ENCODE data around the gene MXD4. TPM values are rescaled to one million over a fixed set of nuclear protein-coding genes. Genes with fewer than 3 reads are reported as not detected.
A peak's percentile ranks its signal among the peaks of the same experiment; 100 is the strongest.

MXD4 gene
- total and polyA plus RNA-seq, 9 of the 15 experiments (the other 6 are each of a cell fraction or from before 2014, with no cell fraction given): 0.06 to 13.5 (median 5.9) TPM

DNA sequence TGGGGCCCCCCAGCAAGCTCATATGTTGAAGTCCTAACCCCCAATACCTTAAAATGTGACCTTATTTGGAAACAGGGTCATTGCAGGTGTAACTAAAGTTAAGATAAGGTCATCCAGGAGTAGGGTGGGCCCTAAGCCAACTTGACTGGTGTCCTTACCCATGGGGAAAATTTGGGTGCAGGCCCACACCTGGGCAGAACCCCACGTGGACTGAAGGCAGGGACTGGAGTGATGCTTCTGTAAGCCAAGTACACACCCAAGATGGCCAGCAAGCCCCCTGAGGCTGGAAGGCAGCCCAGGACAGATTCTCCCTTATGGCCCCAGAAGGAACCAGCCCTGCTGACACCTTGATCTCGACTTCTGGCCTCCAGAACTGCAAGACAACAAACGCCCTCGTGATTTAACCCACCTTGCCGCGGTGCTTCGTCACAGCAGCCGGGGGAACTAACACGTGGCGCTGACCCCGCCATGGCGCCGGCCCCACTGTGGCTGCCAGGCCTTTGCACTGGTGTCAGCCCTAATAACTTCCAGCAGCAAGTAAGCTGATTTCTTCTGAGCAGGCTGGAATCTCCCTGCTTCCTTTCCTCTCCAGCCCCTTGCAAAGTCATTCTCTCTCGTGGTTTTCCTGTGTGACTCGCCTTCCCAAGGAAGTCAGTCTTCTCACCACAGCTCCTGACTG, 23.2 kb upstream of the MXD4 start:
- no peak for ATAC-seq
- Histone ChIP-seq H3K4me1 (replicated peaks in 1 of 2; ENCODE audit: control insufficient read depth in 2 of 2, insufficient read depth in 2 of 2, low read length in 2 of 2) (peaks cover 0 to 28% of the 10 kb centered on the region in 2 experiments; a peak in 2 of 5 replicates), H3K4me2 (ENCODE audit: insufficient read depth, low read length) (no peak overlapping the region), H3K9me1 (ENCODE audit: control insufficient read depth, insufficient read depth, low read length) (peaks cover 2% of the 10 kb centered on the region), H4K20me1 (replicated peaks; ENCODE audit: control insufficient read depth, insufficient read depth, low read length) (no peaks in the 10 kb centered on the region), H3K79me2 (ENCODE audit: control insufficient read depth, insufficient read depth, low read length) (no peaks in the 10 kb centered on the region), H3K4me3 (no peak overlapping the region), H3K9ac (ENCODE audit: insufficient read depth in 1 of 2, low read depth in 2 of 2, low read length in 2 of 2) (no peak overlapping the region), H3K27me3 (ENCODE audit: control insufficient read depth in 2 of 2, insufficient read depth in 2 of 2, low read length in 2 of 2) (no peaks in the 10 kb centered on the region), H3K9me3 (replicated peaks; ENCODE audit: control insufficient read depth, insufficient read depth, low read depth, low read length) (no peaks in the 10 kb centered on the region), H3K27ac (ENCODE audit: extremely low read depth, low read depth, low read length) (no peak overlapping the region), H2AFZ (ENCODE audit: low read depth, low read length) (no peak overlapping the region), H3K36me3 (ENCODE audit: control insufficient read depth, insufficient read depth, low read length) (no peaks in the 10 kb centered on the region)
- in situ Hi-C loops (cut with MboI) (no loop called here), intact Hi-C loops (cut with micrococcal nuclease) (no loop called here)
- WGBS (ENCODE audit: insufficient coverage, low coverage, missing lambda C conversion rate): 33% methylated on average over 6 of the region's 15 CpGs
- TF ChIP-seq, protein P1, sequence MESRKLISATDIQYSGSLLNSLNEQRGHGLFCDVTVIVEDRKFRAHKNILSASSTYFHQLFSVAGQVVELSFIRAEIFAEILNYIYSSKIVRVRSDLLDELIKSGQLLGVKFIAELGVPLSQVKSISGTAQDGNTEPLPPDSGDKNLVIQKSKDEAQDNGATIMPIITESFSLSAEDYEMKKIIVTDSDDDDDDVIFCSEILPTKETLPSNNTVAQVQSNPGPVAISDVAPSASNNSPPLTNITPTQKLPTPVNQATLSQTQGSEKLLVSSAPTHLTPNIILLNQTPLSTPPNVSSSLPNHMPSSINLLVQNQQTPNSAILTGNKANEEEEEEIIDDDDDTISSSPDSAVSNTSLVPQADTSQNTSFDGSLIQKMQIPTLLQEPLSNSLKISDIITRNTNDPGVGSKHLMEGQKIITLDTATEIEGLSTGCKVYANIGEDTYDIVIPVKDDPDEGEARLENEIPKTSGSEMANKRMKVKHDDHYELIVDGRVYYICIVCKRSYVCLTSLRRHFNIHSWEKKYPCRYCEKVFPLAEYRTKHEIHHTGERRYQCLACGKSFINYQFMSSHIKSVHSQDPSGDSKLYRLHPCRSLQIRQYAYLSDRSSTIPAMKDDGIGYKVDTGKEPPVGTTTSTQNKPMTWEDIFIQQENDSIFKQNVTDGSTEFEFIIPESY (CRISPR knock-in tag; IDR thresholded peaks at IDR 0.05): peak; percentile 67
- TF ChIP-seq, protein P2, sequence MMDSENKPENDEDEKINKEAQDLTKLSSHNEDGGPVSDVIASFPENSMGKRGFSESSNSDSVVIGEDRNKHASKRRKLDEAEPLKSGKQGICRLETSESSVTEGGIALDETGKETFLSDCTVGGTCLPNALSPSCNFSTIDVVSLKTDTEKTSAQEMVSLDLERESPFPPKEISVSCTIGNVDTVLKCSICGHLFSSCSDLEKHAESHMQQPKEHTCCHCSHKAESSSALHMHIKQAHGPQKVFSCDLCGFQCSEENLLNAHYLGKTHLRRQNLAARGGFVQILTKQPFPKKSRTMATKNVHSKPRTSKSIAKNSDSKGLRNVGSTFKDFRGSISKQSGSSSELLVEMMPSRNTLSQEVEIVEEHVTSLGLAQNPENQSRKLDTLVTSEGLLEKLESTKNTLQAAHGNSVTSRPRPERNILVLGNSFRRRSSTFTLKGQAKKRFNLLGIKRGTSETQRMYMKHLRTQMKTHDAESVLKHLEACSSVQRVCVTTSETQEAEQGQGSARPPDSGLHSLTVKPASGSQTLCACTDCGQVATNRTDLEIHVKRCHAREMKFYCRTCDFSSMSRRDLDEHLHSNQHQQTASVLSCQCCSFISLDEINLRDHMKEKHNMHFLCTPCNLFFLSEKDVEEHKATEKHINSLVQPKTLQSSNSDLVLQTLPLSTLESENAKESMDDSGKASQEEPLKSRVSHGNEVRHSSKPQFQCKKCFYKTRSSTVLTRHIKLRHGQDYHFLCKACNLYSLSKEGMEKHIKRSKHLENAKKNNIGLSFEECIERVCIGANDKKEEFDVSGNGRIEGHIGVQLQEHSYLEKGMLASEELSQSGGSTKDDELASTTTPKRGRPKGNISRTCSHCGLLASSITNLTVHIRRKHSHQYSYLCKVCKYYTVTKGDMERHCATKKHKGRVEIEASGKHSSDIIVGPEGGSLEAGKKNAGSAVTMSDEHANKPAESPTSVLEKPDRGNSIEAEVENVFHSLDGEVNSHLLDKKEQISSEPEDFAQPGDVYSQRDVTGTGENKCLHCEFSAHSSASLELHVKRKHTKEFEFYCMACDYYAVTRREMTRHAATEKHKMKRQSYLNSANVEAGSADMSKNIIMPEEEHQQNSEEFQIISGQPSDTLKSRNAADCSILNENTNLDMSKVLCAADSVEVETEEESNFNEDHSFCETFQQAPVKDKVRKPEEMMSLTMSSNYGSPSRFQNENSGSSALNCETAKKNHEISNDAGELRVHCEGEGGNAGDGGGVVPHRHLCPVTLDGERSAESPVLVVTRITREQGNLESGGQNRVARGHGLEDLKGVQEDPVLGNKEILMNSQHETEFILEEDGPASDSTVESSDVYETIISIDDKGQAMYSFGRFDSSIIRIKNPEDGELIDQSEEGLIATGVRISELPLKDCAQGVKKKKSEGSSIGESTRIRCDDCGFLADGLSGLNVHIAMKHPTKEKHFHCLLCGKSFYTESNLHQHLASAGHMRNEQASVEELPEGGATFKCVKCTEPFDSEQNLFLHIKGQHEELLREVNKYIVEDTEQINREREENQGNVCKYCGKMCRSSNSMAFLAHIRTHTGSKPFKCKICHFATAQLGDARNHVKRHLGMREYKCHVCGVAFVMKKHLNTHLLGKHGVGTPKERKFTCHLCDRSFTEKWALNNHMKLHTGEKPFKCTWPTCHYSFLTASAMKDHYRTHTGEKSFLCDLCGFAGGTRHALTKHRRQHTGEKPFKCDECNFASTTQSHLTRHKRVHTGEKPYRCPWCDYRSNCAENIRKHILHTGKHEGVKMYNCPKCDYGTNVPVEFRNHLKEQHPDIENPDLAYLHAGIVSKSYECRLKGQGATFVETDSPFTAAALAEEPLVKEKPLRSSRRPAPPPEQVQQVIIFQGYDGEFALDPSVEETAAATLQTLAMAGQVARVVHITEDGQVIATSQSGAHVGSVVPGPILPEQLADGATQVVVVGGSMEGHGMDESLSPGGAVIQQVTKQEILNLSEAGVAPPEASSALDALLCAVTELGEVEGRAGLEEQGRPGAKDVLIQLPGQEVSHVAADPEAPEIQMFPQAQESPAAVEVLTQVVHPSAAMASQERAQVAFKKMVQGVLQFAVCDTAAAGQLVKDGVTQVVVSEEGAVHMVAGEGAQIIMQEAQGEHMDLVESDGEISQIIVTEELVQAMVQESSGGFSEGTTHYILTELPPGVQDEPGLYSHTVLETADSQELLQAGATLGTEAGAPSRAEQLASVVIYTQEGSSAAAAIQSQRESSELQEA (IDR thresholded peaks at IDR 0.05; ENCODE audit: low read depth): no peak
- no peak for TF ChIP-seq POLR2G (IDR thresholded peaks at IDR 0.05; ENCODE audit: low read depth, low read length)
- no peak for TF ChIP-seq ZBTB17 (CRISPR knock-in tag; IDR thresholded peaks at IDR 0.05)
- TF ChIP-seq, protein P3, sequence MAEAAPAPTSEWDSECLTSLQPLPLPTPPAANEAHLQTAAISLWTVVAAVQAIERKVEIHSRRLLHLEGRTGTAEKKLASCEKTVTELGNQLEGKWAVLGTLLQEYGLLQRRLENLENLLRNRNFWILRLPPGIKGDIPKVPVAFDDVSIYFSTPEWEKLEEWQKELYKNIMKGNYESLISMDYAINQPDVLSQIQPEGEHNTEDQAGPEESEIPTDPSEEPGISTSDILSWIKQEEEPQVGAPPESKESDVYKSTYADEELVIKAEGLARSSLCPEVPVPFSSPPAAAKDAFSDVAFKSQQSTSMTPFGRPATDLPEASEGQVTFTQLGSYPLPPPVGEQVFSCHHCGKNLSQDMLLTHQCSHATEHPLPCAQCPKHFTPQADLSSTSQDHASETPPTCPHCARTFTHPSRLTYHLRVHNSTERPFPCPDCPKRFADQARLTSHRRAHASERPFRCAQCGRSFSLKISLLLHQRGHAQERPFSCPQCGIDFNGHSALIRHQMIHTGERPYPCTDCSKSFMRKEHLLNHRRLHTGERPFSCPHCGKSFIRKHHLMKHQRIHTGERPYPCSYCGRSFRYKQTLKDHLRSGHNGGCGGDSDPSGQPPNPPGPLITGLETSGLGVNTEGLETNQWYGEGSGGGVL (CRISPR knock-in tag; IDR thresholded peaks at IDR 0.05): no peak
- BruUV-seq (replicated peaks): no TSS peak
- CTCF ChIA-PET (ENCODE audit: low intra/inter-chr PET ratio): no interaction called here
- POLR2A ChIA-PET: interaction anchor here (0.6 kb wide), 2 partner anchors 573 to 1433 kb away, joined by 3 read pairs; partner anchors contain the start of gene SLBP
- DNase-seq (ENCODE audit: extremely low read depth in 1 of 4, low spot score in 3 of 4): no peak
- FAIRE-seq: no peak

Measured in K562 (cell line).